Measurements from ENCODE around the gene ST3GAL2.

The ST3GAL2 gene

GRCh38 chr16:70399381-70399780 is 39.5 kb downstream of the ST3GAL2 start:
- no peak for DNase-seq (ENCODE audit: low spot score)
- Histone ChIP-seq H3K4me1 (ENCODE audit: insufficient read depth, poor library complexity, severe bottlenecking) (peaks cover 13% of the 10 kb centered on the region), H3K36me3 (ENCODE audit: low read depth) (no peaks in the 10 kb centered on the region; the same call in 1 of the 2 replicates), H3K4me3 (ENCODE audit: severe bottlenecking) (no peak overlapping the region), H3K27ac (ENCODE audit: poor library complexity, severe bottlenecking) (no peak overlapping the region), H3K27me3 (ENCODE audit: insufficient read depth, poor library complexity, severe bottlenecking) (no peaks in the 10 kb centered on the region), H3K9me3 (ENCODE audit: severe bottlenecking) (no peaks in the 10 kb centered on the region)
- no peak for ATAC-seq (ENCODE audit: low read depth)
- TF ChIP-seq, protein P1, sequence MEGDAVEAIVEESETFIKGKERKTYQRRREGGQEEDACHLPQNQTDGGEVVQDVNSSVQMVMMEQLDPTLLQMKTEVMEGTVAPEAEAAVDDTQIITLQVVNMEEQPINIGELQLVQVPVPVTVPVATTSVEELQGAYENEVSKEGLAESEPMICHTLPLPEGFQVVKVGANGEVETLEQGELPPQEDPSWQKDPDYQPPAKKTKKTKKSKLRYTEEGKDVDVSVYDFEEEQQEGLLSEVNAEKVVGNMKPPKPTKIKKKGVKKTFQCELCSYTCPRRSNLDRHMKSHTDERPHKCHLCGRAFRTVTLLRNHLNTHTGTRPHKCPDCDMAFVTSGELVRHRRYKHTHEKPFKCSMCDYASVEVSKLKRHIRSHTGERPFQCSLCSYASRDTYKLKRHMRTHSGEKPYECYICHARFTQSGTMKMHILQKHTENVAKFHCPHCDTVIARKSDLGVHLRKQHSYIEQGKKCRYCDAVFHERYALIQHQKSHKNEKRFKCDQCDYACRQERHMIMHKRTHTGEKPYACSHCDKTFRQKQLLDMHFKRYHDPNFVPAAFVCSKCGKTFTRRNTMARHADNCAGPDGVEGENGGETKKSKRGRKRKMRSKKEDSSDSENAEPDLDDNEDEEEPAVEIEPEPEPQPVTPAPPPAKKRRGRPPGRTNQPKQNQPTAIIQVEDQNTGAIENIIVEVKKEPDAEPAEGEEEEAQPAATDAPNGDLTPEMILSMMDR (IDR thresholded peaks at IDR 0.05; ENCODE audit: poor library complexity, severe bottlenecking), result no peak

DNA sequence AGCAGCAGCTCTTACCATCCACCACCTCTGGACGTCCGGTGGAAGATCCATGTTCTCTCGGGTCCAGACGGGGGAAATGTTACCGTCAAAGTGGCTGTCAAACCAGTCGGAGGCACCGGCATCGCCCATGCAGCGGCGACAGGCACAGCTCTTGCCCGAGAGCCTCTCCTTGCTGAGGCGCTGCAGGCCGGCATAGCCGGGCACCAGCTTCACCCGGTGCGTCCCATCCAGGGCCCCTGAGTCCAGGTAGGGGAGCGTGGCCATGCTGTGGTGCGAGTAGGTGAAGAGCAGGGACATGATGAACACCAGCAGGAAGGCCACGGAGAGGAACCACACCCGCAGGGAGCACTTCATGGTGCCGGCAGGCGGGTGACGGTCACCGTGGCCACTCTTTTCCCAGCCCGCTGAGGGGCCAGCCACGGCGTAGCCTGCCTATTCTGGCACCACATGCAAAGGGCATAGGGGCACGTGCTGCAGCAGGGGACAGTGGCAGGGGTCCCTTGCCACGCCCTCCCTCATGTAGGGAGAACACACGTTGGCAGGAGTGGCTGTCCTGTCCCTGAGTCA is 40.6 kb downstream of the ST3GAL2 start:
- ATAC-seq (ENCODE audit: low read depth) (no peak), DNase-seq (ENCODE audit: low spot score) (no peak)
- H3K4me1 ChIP-seq (ENCODE audit: insufficient read depth, poor library complexity, severe bottlenecking), result peaks cover 6% of the 10 kb centered on the region
- H3K4me3 ChIP-seq (ENCODE audit: severe bottlenecking), result no peak overlapping the region
- H3K36me3 ChIP-seq (ENCODE audit: low read depth), result no peaks in the 10 kb centered on the region; the same call in 1 of the 2 replicates
- no peaks in the 10 kb centered on the region for H3K9me3 ChIP-seq (ENCODE audit: severe bottlenecking)
- no peak overlapping the region for H3K27ac ChIP-seq (ENCODE audit: poor library complexity, severe bottlenecking)
- H3K27me3 ChIP-seq (ENCODE audit: insufficient read depth, poor library complexity, severe bottlenecking), result no peaks in the 10 kb centered on the region
- TF ChIP-seq, protein P1 (IDR thresholded peaks at IDR 0.05; ENCODE audit: poor library complexity, severe bottlenecking), result no peak

DNA sequence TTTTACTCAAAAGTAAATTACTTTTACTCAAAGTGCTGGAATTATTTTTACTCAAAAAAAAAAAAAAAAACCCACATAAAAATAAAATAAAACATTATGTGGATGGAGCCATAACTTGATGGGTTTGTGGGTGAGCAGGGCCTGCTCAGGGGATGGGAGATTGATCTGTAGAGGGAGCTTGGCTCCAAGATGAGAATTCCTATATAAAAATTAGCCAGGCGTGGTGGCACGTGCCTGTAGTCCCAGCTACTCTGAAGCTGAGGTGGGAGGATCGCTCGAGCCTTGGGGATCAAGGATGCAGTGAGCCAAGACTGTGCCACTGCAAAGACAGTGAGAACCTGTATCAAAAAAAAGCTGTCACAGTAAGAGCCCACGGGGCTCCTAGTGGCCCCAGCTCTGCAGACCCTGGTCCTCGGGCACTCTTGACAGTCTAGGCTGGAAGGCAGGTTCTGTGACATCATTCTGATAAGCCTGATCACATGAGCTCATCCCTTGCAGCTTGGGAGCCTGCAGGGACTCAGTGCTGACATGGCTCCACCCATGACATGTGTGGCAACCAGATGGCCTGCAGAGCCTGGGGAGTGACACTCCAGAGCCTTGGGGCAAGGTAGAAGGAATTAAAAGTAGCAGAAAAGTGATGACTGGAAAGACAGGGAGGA is 42.5 kb downstream of the ST3GAL2 start:
- Histone ChIP-seq H3K36me3 (ENCODE audit: low read depth) (no peaks in the 10 kb centered on the region; the same call in 1 of the 2 replicates), H3K4me1 (ENCODE audit: insufficient read depth, poor library complexity, severe bottlenecking) (peaks cover 8% of the 10 kb centered on the region), H3K9me3 (ENCODE audit: severe bottlenecking) (no peaks in the 10 kb centered on the region), H3K4me3 (ENCODE audit: severe bottlenecking) (no peak overlapping the region), H3K27ac (ENCODE audit: poor library complexity, severe bottlenecking) (no peak overlapping the region), H3K27me3 (ENCODE audit: insufficient read depth, poor library complexity, severe bottlenecking) (no peaks in the 10 kb centered on the region)
- no peak for ATAC-seq (ENCODE audit: low read depth)
- DNase-seq (ENCODE audit: low spot score), result no peak
- TF ChIP-seq, protein P1 (IDR thresholded peaks at IDR 0.05; ENCODE audit: poor library complexity, severe bottlenecking), result no peak

- no peaks in the 10 kb centered on the region; the same call in 1 of the 2 replicates for H3K36me3 ChIP-seq (ENCODE audit: low read depth)
- DNase-seq (ENCODE audit: low spot score), result no peak
Observed at GRCh38 chr16:70395345-70395901, 43.5 kb downstream of the ST3GAL2 start.

More at GRCh38 chr16:70395345-70395901, 43.5 kb downstream of the ST3GAL2 start:
- Histone ChIP-seq H3K27ac (ENCODE audit: poor library complexity, severe bottlenecking) (no peak overlapping the region), H3K4me1 (ENCODE audit: insufficient read depth, poor library complexity, severe bottlenecking) (peaks cover 14% of the 10 kb centered on the region), H3K4me3 (ENCODE audit: severe bottlenecking) (no peak overlapping the region), H3K27me3 (ENCODE audit: insufficient read depth, poor library complexity, severe bottlenecking) (no peaks in the 10 kb centered on the region), H3K9me3 (ENCODE audit: severe bottlenecking) (no peaks in the 10 kb centered on the region)
- TF ChIP-seq, protein P1 (IDR thresholded peaks at IDR 0.05; ENCODE audit: poor library complexity, severe bottlenecking), result peak; percentile 48
- ATAC-seq (ENCODE audit: low read depth), result no peak
